Measurements from ENCODE around the gene ADAMTSL1. TPM values are rescaled to one million over a fixed set of nuclear protein-coding genes. Genes with fewer than 3 reads are reported as not detected.

ADAMTSL1 gene
- not detected for total RNA-seq
- not detected for polyA plus RNA-seq

DNA sequence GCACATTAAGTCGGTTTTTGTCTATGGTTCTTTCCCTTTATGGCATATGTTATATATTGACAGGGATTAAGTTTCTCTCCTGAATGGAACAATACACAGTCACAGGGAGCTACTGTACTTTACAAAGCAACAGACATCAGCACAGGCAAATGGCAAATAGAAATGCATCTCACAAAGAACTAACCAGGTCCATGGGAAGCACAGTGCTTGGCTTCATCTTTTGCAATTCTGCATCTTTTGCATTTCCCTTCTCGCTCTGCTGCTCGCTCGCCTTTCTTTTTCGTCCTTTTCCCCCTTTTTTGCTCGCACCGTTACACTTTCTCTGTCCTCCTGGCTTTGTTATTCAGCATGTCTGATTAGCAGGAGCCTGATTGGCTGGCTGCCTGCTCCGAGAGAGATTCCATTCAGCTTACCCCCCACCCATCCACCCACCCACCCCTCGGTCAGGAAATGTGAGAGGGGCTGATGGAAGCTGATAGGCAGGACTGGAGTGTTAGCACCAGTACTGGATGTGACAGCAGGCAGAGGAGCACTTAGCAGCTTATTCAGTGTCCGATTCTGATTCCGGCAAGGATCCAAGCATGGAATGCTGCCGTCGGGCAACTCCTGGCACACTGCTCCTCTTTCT lies at the start of gene ADAMTSL1:
Gene ADAMTSL1, plus strand, starts transcription at position 502 of the 628 bp plus-strand sequence. Its CDS starts 80 bp downstream, at position 582.
- Mint-ChIP-seq H3K36me3 (no peaks in the 10 kb centered on the region), H3K4me1 (no peaks in the 10 kb centered on the region), H3K4me3 (no peak within 1 kb of the TSS), H3K27me3 (peaks cover 11% of the 10 kb centered on the region), H3K27ac (no peak within 1 kb of the TSS), H3K9me3 (peaks cover 0 to 2% (median 0%) of the 10 kb centered on the region in 7 donors)
- H3K36me3 ChIP-seq (ENCODE audit: control insufficient read depth, insufficient read depth, low read length) = no peaks in the 10 kb centered on the region
- no peaks in the 10 kb centered on the region for H3K9me3 ChIP-seq (ENCODE audit: control insufficient read depth in 2 of 2, low read length in 2 of 2)
- no peak within 1 kb of the TSS for H3K27ac ChIP-seq (ENCODE audit: insufficient read depth, low read length, poor library complexity, severe bottlenecking)
- no peak within 1 kb of the TSS for H3K4me3 ChIP-seq (ENCODE audit: low read depth, low read length)
- no peaks in the 10 kb centered on the region for H3K27me3 ChIP-seq (ENCODE audit: control insufficient read depth, insufficient read depth, low read length)
- DNase-seq (no peak), ATAC-seq (ENCODE audit: low read depth in 2 of 2) (no peak)
- no peaks in the 10 kb centered on the region for H3K4me1 ChIP-seq (ENCODE audit: control insufficient read depth, insufficient read depth, low read length, poor library complexity, severe bottlenecking)

DNA sequence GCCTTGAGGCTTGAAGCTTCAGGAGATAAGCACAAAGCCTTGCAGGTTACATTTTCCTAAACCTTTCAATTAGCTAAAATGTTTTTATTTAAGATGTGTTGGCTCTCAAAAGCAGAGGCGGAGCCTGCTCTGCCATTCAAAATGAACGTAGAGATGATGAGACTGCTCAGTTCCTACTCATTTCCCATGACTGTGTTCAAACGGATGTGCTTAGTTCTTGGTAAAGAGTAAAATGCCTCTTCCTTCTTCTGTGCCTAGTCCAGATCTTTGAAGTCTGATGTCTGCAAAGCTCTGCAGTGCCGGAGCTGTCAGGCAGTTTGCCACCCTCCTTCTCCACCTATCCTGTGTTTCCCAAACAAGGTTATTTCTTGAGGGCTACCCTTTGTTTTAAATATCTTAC lies 46.3 kb upstream of the ADAMTSL1 start:
- peaks cover 0 to 9% (median 0%) of the 10 kb centered on the region in 7 donors for H3K9me3 Mint-ChIP-seq
- no peaks in the 10 kb centered on the region for H3K4me1 ChIP-seq (ENCODE audit: control insufficient read depth, insufficient read depth, low read length, poor library complexity, severe bottlenecking)
- H3K4me1 Mint-ChIP-seq = no peaks in the 10 kb centered on the region
- H3K27ac Mint-ChIP-seq = no peak overlapping the region
- H3K4me3 Mint-ChIP-seq = no peak overlapping the region
- ATAC-seq (ENCODE audit: low read depth in 2 of 2) = no peak
- H3K36me3 Mint-ChIP-seq = no peaks in the 10 kb centered on the region
- DNase-seq = no peak
- H3K27me3 Mint-ChIP-seq = no peaks in the 10 kb centered on the region
- H3K27me3 ChIP-seq (ENCODE audit: control insufficient read depth, insufficient read depth, low read length) = no peaks in the 10 kb centered on the region
- H3K27ac ChIP-seq (ENCODE audit: insufficient read depth, low read length, poor library complexity, severe bottlenecking) = no peak overlapping the region
- no peak overlapping the region for H3K4me3 ChIP-seq (ENCODE audit: low read depth, low read length)
- H3K36me3 ChIP-seq (ENCODE audit: control insufficient read depth, insufficient read depth, low read length) = no peaks in the 10 kb centered on the region
- H3K9me3 ChIP-seq (ENCODE audit: control insufficient read depth in 2 of 2, low read length in 2 of 2) = no peaks in the 10 kb centered on the region

DNA sequence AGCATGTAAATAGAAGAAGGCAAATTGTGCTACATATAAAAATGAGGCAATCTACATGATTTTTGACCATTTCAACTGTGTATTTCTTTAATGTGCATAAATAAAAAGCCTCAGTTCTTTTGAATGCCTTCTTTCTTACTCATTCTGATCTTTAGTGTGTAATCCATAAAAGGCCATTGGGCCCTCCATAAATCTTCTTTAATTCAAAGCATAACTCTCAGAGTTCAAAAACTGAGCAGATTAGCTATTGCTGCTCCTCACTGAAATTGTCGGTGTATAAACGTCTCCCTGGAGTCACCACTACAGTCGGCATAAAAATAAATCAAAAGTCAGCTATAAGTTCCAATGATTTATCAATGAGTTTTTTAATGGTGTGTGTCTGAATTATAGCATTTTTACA lies 45.3 kb upstream of the ADAMTSL1 start:
- DNase-seq = no peak
- Mint-ChIP-seq H3K9me3 (peaks cover 0 to 9% (median 0%) of the 10 kb centered on the region in 7 donors), H3K4me3 (no peak overlapping the region), H3K27ac (no peak overlapping the region), H3K36me3 (no peaks in the 10 kb centered on the region), H3K4me1 (no peaks in the 10 kb centered on the region), H3K27me3 (no peaks in the 10 kb centered on the region)
- no peak overlapping the region for H3K27ac ChIP-seq (ENCODE audit: insufficient read depth, low read length, poor library complexity, severe bottlenecking)
- no peak for ATAC-seq (ENCODE audit: low read depth in 2 of 2)
- no peaks in the 10 kb centered on the region for H3K4me1 ChIP-seq (ENCODE audit: control insufficient read depth, insufficient read depth, low read length, poor library complexity, severe bottlenecking)
- no peaks in the 10 kb centered on the region for H3K9me3 ChIP-seq (ENCODE audit: control insufficient read depth in 2 of 2, low read length in 2 of 2)
- H3K36me3 ChIP-seq (ENCODE audit: control insufficient read depth, insufficient read depth, low read length) = no peaks in the 10 kb centered on the region
- H3K4me3 ChIP-seq (ENCODE audit: low read depth, low read length) = no peak overlapping the region
- H3K27me3 ChIP-seq (ENCODE audit: control insufficient read depth, insufficient read depth, low read length) = no peaks in the 10 kb centered on the region

DNA sequence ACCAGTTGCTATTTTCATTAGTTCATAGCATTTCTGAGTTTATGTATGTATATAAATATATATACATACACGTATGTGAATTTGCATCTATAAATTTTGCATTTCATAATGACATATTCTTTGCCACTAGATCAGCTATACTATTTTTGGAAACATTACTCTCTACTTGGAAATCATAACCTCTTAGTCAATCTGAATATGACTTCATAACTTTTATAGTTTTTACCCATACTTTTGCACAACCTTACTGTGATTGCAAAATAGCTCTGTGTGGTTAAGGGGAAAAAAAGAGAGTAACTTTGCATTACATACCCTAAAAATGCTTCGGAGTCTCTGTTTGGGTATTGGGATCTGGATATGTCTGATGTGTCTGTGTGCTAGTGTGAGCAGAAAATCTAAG lies 44.9 kb upstream of the ADAMTSL1 start:
- Mint-ChIP-seq H3K4me1 (no peaks in the 10 kb centered on the region), H3K4me3 (no peak overlapping the region), H3K27ac (no peak overlapping the region), H3K36me3 (no peaks in the 10 kb centered on the region), H3K9me3 (peaks cover 0 to 7% (median 0%) of the 10 kb centered on the region in 7 donors), H3K27me3 (no peaks in the 10 kb centered on the region)
- Histone ChIP-seq H3K4me3 (ENCODE audit: low read depth, low read length) (no peak overlapping the region), H3K4me1 (ENCODE audit: control insufficient read depth, insufficient read depth, low read length, poor library complexity, severe bottlenecking) (no peaks in the 10 kb centered on the region), H3K9me3 (ENCODE audit: control insufficient read depth in 2 of 2, low read length in 2 of 2) (no peaks in the 10 kb centered on the region), H3K27ac (ENCODE audit: insufficient read depth, low read length, poor library complexity, severe bottlenecking) (no peak overlapping the region), H3K27me3 (ENCODE audit: control insufficient read depth, insufficient read depth, low read length) (no peaks in the 10 kb centered on the region), H3K36me3 (ENCODE audit: control insufficient read depth, insufficient read depth, low read length) (no peaks in the 10 kb centered on the region)
- ATAC-seq (ENCODE audit: low read depth in 2 of 2) = no peak
- no peak for DNase-seq

- peaks cover 4% of the 10 kb centered on the region for H3K27me3 ChIP-seq (ENCODE audit: control insufficient read depth, insufficient read depth, low read length)
- no peaks in the 10 kb centered on the region for H3K4me1 Mint-ChIP-seq
- H3K27ac Mint-ChIP-seq = no peak overlapping the region
- no peak overlapping the region for H3K4me3 Mint-ChIP-seq
- peaks cover 4% of the 10 kb centered on the region for H3K27me3 Mint-ChIP-seq
- ATAC-seq (ENCODE audit: low read depth in 2 of 2) (no peak), DNase-seq (no peak)
- no peak overlapping the region for H3K27ac ChIP-seq (ENCODE audit: insufficient read depth, low read length, poor library complexity, severe bottlenecking)
- no peaks in the 10 kb centered on the region for H3K4me1 ChIP-seq (ENCODE audit: control insufficient read depth, insufficient read depth, low read length, poor library complexity, severe bottlenecking)
- peaks cover 0 to 5% (median 1%) of the 10 kb centered on the region in 7 donors for H3K9me3 Mint-ChIP-seq
- H3K36me3 ChIP-seq (ENCODE audit: control insufficient read depth, insufficient read depth, low read length) = no peaks in the 10 kb centered on the region
- H3K36me3 Mint-ChIP-seq = no peaks in the 10 kb centered on the region
- no peak overlapping the region for H3K4me3 ChIP-seq (ENCODE audit: low read depth, low read length)
- no peaks in the 10 kb centered on the region for H3K9me3 ChIP-seq (ENCODE audit: control insufficient read depth in 2 of 2, low read length in 2 of 2)
Observed at GRCh38 chr9:18433620-18434019, 40.3 kb upstream of the ADAMTSL1 start.

DNA sequence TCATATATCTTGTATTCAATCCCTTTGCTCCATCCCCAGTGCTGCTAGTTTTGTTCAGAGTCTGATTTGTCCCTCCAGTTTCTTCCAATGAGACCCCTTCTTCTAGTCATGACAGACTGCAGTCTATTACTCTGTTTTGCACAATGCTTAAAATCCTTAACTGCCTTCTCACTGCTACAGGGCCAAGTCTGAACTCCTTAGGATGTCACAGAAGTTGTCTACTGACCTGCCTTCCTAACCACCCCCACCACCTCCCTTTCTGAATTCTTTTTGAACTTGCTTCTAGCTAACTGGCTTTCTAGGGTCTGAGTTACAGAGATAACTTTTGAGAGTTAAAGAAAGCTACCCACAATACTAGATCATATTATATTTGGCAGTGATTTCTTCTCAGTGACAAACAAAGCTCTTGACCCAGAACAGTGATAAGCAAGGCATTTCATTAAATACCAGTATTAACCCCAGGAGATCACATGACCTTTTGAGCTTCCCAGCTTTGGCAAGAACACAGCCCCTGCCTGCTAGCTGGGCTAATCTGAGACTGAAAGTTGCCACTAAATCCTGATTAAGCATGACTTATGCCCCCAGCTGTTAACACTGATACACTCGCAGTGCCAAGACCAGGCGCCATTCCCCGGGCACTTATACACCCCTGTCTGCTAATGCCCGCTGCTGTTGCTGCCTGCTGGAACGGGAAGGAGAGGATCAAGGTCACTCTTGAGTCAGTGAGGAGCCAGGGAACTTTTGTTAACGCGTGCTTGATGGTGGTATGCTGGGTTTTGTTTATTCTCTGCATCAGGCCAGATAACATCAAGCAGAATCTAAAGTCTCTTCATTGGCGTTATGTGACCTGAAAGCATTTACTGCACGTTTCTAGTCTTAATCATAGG lies 36.4 kb upstream of the ADAMTSL1 start:
- no peak overlapping the region for H3K4me3 Mint-ChIP-seq
- H3K27ac Mint-ChIP-seq = no peak overlapping the region
- DNase-seq = no peak
- Histone ChIP-seq H3K36me3 (ENCODE audit: control insufficient read depth, insufficient read depth, low read length) (no peaks in the 10 kb centered on the region), H3K27ac (ENCODE audit: insufficient read depth, low read length, poor library complexity, severe bottlenecking) (no peak overlapping the region), H3K27me3 (ENCODE audit: control insufficient read depth, insufficient read depth, low read length) (peaks cover 4% of the 10 kb centered on the region), H3K9me3 (ENCODE audit: control insufficient read depth in 2 of 2, low read length in 2 of 2) (no peaks in the 10 kb centered on the region), H3K4me3 (ENCODE audit: low read depth, low read length) (no peak overlapping the region), H3K4me1 (ENCODE audit: control insufficient read depth, insufficient read depth, low read length, poor library complexity, severe bottlenecking) (no peaks in the 10 kb centered on the region)
- no peak for ATAC-seq (ENCODE audit: low read depth in 2 of 2)
- H3K27me3 Mint-ChIP-seq = peaks cover 10% of the 10 kb centered on the region
- H3K4me1 Mint-ChIP-seq = peaks cover 0 to 2% (median 0%) of the 10 kb centered on the region in 4 donors
- H3K36me3 Mint-ChIP-seq = no peaks in the 10 kb centered on the region
- peaks cover 0 to 5% (median 0%) of the 10 kb centered on the region in 7 donors for H3K9me3 Mint-ChIP-seq

- no peaks in the 10 kb centered on the region for H3K36me3 ChIP-seq (ENCODE audit: control insufficient read depth, insufficient read depth, low read length)
- H3K9me3 Mint-ChIP-seq = peaks cover 0 to 5% (median 0%) of the 10 kb centered on the region in 7 donors
- DNase-seq (no peak), ATAC-seq (ENCODE audit: low read depth in 2 of 2) (no peak)
- no peak overlapping the region for H3K4me3 Mint-ChIP-seq
- H3K9me3 ChIP-seq (ENCODE audit: control insufficient read depth in 2 of 2, low read length in 2 of 2) = no peaks in the 10 kb centered on the region
- H3K4me1 ChIP-seq (ENCODE audit: control insufficient read depth, insufficient read depth, low read length, poor library complexity, severe bottlenecking) = no peaks in the 10 kb centered on the region
- H3K27ac ChIP-seq (ENCODE audit: insufficient read depth, low read length, poor library complexity, severe bottlenecking) = no peak overlapping the region
- H3K27me3 ChIP-seq (ENCODE audit: control insufficient read depth, insufficient read depth, low read length) = peaks cover 4% of the 10 kb centered on the region
- H3K27ac Mint-ChIP-seq = no peak overlapping the region
- peaks cover 10% of the 10 kb centered on the region for H3K27me3 Mint-ChIP-seq
- H3K4me3 ChIP-seq (ENCODE audit: low read depth, low read length) = no peak overlapping the region
- peaks cover 0 to 2% (median 0%) of the 10 kb centered on the region in 4 donors for H3K4me1 Mint-ChIP-seq
- H3K36me3 Mint-ChIP-seq = no peaks in the 10 kb centered on the region
Observed at GRCh38 chr9:18438300-18438925, 35.5 kb upstream of the ADAMTSL1 start.
